PC-9 (cell line): ENCODE data around the gene GALK1.

ENCODE experiments used
- CTCF ChIP-seq: fragments of 200-600 bp; sonication (generic); conservative IDR thresholded peaks from 2 replicates; pipeline ENCODE4 v1.6.1; 2017; ENCODE audit warnings: mixed run types, antibody characterized with exemption, mild to moderate bottlenecking, moderate library complexity
- EZH2 ChIP-seq: fragments of 200-600 bp; sonication (generic); IDR thresholded peaks from 2 replicates; pipeline ENCODE4 v1.8.0; 2017; ENCODE audit warnings: antibody characterized with exemption, low read depth

DNA sequence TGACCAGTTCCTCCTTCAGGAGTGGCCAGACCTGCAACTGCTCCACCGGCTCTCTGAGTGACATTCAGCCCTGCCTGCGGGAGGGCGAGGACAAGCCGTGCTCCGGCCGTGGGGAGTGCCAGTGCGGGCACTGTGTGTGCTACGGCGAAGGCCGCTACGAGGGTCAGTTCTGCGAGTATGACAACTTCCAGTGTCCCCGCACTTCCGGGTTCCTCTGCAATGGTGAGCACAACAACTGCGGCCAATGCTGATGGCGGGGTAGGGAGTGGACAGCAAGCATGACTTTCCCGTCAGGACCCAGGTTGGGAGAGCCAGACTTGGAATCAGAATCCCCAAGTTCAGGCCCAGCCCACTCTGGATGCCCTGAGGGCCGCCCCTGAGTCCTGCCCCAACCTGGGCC is 31.5 kb downstream of the GALK1 start:
- no peak for TF ChIP-seq CTCF
- no peak for TF ChIP-seq EZH2
